T-helper 1 cell treated with Interleukin-12 subunit alpha and Interleukin-12 subunit beta and Interleukin-4 antibody, amounts not matched to agents 30 μg/mL and 1 μg/mL, for 36 hours (primary cell): ENCODE data around the gene NBEAL2.

Experiments
- H3K27ac Mint-ChIP-seq: one replicate; pipeline ENCODE4 v1.8.0; 2021; ENCODE audit warnings: mild to moderate bottlenecking, mixed read lengths
- H3K27me3 Mint-ChIP-seq: one replicate; pipeline ENCODE4 v1.8.0; 2021; ENCODE audit warnings: low read depth, mixed read lengths
- H3K36me3 Mint-ChIP-seq: one replicate; pipeline ENCODE4 v1.8.0; 2021; ENCODE audit warnings: low read depth, mixed read lengths
- H3K4me1 Mint-ChIP-seq: one replicate; pipeline ENCODE4 v1.8.0; 2021; ENCODE audit warnings: low read depth, mixed read lengths
- H3K4me3 Mint-ChIP-seq: one replicate; pipeline ENCODE4 v1.8.0; 2021; ENCODE audit warnings: mild to moderate bottlenecking, moderate library complexity, mixed read lengths
- H3K9me3 Mint-ChIP-seq: one replicate; pipeline ENCODE4 v1.8.0; 2021; ENCODE audit warnings: mixed read lengths

The NBEAL2 gene

DNA sequence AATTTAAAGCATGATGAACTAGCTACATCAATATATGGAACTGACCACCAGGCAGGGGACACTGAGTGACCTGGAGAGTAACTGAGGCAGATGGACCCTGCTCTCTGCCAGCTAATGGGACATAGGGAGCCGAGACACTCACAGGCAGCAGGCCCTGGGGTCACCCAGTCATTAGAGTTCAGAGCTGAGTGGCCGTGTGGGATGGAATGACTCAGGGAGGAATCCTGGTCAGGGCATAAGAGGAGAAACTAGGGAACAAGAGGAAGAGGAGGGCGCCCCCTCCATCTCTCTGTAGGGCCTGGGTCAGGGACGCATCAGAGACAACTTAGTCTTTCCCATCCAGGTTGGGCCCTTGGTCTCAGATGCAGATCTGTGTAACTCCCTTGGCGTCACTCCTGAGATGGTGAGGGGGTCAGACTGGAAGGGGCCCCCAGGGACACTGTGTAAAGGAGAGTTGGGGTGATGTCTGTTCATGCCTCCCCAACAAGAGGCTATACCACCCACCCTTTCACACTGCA, 42.7 kb upstream of the NBEAL2 start:
- H3K27ac Mint-ChIP-seq = peak overlapping the region; percentile 31

DNA sequence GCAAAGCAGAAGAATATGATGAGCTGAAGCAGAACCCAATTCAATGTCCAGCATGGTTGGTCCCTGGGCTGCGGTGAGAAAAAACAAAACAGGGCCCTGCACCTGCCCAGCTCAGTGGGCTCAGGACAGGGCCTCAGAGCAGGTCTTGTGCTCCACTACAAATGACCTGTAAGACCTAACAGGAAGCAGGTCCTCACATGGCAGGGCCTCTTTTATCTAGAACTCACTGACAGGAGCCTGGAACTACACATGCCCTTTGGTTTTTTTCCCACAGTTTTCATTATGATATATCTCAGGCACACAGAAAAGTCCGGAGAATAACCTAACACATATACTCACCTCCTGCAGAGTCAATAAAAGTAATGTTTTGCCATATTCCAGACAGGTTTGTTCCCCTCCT, 41.3 kb upstream of the NBEAL2 start:
- Mint-ChIP-seq H3K4me3 (no peak overlapping the region), H3K27me3 (no peaks in the 10 kb centered on the region), H3K9me3 (no peaks in the 10 kb centered on the region), H3K4me1 (peaks cover 26% of the 10 kb centered on the region), H3K27ac (no peak overlapping the region), H3K36me3 (peaks cover 19% of the 10 kb centered on the region)

More for the DNA sequence above, 42.7 kb upstream of the NBEAL2 start:
- Mint-ChIP-seq H3K27me3 (no peaks in the 10 kb centered on the region), H3K9me3 (no peaks in the 10 kb centered on the region), H3K4me3 (no peak overlapping the region), H3K4me1 (peaks cover 27% of the 10 kb centered on the region), H3K36me3 (peaks cover 15% of the 10 kb centered on the region)

DNA sequence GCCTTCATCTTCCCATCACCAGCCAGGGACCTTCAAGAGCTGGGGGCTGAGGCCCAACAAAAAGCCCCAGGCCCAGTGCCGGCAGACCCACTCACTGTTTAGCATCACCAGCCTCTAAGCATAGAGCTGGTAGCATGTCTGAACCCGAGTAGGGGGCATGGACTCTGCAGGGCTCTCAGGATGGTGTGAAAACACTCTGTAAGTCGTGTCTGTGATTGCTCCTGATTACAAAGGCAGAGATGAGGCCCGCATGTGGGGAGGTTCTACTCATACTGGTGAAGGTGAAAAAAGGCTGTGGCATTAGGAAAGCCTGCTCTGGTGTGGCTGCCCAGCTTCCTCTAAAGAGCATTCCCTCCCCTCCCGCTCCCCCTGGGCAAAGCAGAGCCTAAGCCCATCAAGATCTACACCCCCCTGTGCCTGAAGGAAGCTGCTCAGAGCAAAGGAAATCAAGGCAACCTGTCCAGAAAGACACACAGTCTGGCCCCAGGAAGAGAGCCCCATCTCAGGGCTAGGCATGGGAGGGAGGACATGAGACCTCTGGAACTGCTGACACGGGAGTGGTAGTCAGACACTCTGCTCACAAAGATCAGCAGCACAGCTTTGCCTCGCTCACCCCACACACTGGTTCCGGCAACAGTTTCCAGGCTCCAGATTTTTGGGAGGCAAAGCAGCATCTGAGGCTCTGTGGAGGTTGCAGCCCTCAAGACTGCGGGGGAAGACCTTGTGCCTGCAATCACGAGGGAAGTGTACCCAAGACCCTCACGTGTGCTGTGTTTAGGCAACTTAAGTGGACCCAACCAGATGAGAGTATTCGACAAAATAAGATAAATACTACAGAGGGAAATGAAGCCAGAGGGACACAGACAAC, 39.7 kb upstream of the NBEAL2 start:
- Mint-ChIP-seq H3K9me3 (no peaks in the 10 kb centered on the region), H3K36me3 (peaks cover 22% of the 10 kb centered on the region), H3K4me1 (peaks cover 33% of the 10 kb centered on the region), H3K27me3 (no peaks in the 10 kb centered on the region), H3K27ac (no peak overlapping the region), H3K4me3 (no peak overlapping the region)

DNA sequence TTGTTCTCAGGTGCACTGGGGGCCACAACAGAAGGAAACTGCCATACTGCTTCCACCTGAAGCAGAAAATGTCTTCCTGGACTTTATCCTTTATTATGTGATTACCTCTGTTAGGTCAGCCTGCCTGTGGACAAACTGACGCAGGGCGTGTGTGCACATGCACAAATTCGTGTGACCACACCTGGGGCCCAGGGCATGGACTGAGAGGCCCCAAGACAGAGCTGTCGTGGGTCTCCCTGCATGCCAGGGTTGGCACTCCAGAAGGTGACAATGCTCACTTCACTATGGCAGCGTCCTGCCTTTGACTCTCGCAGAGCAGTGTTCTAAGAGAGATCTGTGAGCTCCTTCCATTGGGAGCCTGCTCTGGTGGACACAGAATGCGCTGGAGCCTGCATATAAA, 37.4 kb upstream of the NBEAL2 start:
- Mint-ChIP-seq H3K4me1 (peaks cover 55% of the 10 kb centered on the region), H3K27ac (no peak overlapping the region), H3K9me3 (no peaks in the 10 kb centered on the region), H3K4me3 (no peak overlapping the region), H3K27me3 (no peaks in the 10 kb centered on the region), H3K36me3 (peaks cover 32% of the 10 kb centered on the region)

DNA sequence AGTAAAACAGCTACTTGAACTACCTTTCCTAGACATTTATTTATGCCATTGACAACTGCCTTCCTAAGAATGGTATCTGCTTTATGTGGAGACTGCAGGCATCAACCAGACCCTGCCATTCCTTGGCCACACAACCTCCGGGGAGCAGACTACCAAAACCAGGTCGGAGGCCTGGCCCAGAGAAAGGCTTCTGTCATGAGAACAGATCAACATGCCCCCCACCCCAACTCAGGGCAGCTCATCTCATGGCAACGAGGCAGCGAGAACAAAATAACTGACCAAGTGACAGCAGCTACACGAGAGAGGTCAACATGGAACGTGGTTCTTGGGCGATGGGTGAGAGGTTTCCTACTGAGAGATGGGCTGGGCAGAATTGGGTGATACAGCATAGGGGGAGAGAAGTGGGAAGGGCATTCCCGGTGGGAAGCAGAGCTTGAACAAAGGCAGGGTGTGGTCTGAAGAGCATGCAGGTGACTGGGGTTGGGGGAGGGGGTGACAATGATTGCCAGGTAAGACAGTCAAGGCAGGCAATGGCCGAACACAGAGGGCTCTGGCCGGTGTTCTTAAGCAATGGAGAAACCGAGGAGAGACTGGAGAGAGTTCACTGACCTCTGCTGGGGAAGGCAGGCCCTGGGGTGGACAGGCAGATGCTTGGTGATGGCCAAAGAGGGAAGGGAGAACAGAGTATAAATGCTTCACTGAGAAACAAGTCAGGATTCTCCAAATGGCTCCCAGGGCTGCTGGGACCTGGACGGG, 36.8 kb upstream of the NBEAL2 start:
- H3K4me3 Mint-ChIP-seq = no peak overlapping the region
- no peaks in the 10 kb centered on the region for H3K9me3 Mint-ChIP-seq
- H3K27ac Mint-ChIP-seq = no peak overlapping the region
- H3K4me1 Mint-ChIP-seq = peaks cover 60% of the 10 kb centered on the region
- no peaks in the 10 kb centered on the region for H3K27me3 Mint-ChIP-seq
- peaks cover 37% of the 10 kb centered on the region for H3K36me3 Mint-ChIP-seq

DNA sequence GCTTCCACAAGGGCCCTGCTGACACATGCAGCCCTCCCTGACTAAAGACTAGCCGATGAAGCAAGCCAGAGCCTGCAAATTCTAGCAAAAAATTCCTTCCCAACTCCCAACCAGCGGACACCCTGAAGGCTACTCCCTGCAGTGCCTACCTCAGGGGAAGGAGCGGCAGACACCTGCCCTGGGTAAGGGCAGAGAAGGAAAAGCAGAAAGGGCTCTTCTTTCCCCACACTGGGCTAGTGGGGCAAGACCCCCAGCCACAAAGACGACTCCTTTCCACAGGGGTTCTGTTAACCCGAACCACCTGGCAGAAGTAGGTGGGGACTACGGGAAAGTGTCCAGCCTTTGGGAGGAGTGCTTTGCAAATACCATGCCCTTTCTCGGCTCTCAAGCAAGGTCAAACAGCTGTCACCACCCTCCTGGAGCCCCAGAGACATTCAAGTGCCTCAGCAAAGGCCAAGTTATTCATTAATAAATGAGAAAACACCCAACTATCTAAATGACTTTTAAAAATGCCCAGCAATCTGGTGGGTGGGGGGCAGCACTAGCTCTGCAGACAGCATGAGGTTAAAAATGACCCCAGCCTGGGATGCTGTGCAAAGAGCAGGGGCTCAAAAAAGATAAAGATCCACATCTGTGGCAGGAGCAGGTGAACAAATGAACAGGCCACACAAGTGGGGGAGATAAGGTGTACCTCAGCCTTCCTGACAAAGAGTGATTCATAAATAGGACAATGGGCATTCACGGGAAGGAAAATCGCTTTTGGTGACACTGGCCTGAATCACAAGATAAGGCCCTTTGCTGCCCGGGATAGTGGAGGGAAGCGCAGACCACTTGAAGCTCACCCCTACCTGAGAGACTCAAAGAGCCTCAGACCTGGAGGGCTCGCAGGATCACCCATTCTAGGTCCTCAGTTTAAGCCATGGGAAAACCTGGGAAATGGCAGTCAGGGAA, 36.0 kb upstream of the NBEAL2 start:
- Mint-ChIP-seq H3K4me1 (peaks cover 64% of the 10 kb centered on the region), H3K36me3 (peaks cover 35% of the 10 kb centered on the region), H3K27ac (peak overlapping the region; percentile 15), H3K27me3 (no peaks in the 10 kb centered on the region), H3K4me3 (no peak overlapping the region), H3K9me3 (no peaks in the 10 kb centered on the region)

DNA sequence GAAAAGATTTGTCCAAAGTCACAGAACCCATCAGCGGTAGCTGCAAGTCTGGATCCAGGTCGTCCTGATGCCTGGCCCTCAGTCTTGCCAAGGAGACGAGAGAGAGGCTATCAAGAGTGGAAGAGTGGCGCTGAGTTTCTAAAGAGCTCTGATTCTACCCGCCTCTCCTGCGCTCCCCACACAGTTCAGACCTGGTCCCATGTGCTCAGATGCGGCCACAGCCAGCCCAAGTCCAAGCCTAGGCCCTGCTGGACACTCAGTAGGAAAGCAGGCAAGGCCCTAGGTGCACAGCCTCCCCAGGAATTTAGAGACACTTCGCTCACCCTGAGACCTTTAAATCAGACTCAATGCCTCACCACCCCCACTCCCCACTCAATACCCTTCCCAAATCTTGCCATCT, 35.3 kb upstream of the NBEAL2 start:
- Mint-ChIP-seq H3K9me3 (no peaks in the 10 kb centered on the region), H3K4me3 (no peak overlapping the region), H3K27ac (peak overlapping the region; percentile 68), H3K27me3 (no peaks in the 10 kb centered on the region), H3K36me3 (peaks cover 30% of the 10 kb centered on the region), H3K4me1 (peaks cover 66% of the 10 kb centered on the region)

DNA sequence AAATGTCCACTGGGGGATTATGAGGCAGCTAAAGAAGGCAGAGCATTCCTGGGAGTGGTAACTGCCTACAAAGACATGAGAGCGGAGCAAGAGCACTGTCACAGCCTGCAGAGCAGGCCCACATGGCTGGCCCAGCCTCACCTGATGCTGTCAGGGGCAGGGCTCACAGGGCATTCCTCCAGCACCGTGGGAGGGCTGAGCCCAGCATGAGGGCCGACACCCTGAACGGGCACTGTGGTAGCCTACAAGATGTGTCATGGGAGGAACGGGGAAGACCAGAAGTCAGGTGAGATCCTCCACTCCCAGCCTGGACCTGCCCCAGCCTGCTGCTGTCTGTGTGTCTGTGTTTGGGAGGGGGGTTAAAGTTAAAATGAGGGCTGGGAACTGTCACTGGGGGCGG, 33.0 kb upstream of the NBEAL2 start:
- H3K4me1 Mint-ChIP-seq = peaks cover 75% of the 10 kb centered on the region
- H3K27me3 Mint-ChIP-seq = no peaks in the 10 kb centered on the region
- H3K27ac Mint-ChIP-seq = peak overlapping the region; percentile 80
- H3K4me3 Mint-ChIP-seq = peak overlapping the region; percentile 2
- peaks cover 24% of the 10 kb centered on the region for H3K36me3 Mint-ChIP-seq
- H3K9me3 Mint-ChIP-seq = no peaks in the 10 kb centered on the region

DNA sequence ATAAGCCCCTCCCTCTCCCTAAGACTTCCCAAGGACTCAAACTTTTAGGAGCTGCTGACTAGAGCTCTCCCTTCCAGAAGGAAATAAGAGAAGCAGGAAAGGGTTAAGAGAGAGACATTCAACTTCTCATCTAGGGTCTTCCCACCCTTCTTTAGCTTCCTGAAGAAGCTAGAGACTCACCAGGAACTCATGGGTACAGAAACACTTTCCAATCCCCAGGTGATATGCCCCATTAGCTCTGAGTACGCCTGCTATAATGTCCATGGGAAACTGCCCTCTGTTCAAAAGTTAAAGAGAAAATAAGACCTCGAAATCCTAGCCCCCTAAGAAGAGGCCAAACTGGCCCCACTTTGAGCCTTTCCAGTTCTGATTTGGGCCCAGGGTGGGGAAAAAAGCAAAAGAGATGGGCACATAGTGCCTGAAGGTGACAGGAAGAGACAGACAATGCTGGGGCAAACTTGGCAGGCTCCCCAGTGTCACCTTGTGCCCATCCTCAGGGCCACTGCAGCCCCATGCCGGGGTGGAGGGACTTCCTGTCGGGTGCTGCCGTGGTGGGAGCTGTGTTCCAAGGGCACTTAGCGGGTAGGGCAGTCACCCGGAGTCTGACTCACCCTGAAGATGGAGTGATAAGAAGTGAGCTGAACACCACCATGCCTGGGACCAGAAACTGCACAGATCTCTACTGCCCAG, 32.5 kb upstream of the NBEAL2 start:
- Mint-ChIP-seq H3K27me3 (no peaks in the 10 kb centered on the region), H3K4me1 (peaks cover 77% of the 10 kb centered on the region), H3K27ac (peak overlapping the region; percentile 95), H3K36me3 (peaks cover 27% of the 10 kb centered on the region), H3K9me3 (no peaks in the 10 kb centered on the region), H3K4me3 (peak overlapping the region; percentile 72)

DNA sequence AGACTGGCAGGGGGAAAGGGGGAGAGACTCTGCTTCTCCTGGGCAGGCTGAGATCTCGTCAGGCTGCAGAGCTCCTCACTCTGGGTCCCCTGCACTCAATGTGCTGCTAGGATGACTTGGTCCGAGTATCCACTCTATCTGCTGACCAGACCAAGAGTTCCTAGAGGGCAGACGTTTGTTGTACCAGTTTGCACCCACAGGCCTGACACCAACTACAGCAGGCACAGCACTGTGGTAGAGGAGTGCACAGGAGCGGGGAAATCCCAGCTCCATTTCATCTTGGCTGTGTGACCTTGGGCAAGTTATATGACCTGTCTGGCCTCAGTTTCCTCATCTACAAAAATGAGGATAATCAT, 31.9 kb upstream of the NBEAL2 start:
- peaks cover 26% of the 10 kb centered on the region for H3K36me3 Mint-ChIP-seq
- H3K27me3 Mint-ChIP-seq = no peaks in the 10 kb centered on the region
- H3K4me3 Mint-ChIP-seq = peak overlapping the region; percentile 72
- peak overlapping the region; percentile 95 for H3K27ac Mint-ChIP-seq
- H3K4me1 Mint-ChIP-seq = peaks cover 79% of the 10 kb centered on the region
- no peaks in the 10 kb centered on the region for H3K9me3 Mint-ChIP-seq

DNA sequence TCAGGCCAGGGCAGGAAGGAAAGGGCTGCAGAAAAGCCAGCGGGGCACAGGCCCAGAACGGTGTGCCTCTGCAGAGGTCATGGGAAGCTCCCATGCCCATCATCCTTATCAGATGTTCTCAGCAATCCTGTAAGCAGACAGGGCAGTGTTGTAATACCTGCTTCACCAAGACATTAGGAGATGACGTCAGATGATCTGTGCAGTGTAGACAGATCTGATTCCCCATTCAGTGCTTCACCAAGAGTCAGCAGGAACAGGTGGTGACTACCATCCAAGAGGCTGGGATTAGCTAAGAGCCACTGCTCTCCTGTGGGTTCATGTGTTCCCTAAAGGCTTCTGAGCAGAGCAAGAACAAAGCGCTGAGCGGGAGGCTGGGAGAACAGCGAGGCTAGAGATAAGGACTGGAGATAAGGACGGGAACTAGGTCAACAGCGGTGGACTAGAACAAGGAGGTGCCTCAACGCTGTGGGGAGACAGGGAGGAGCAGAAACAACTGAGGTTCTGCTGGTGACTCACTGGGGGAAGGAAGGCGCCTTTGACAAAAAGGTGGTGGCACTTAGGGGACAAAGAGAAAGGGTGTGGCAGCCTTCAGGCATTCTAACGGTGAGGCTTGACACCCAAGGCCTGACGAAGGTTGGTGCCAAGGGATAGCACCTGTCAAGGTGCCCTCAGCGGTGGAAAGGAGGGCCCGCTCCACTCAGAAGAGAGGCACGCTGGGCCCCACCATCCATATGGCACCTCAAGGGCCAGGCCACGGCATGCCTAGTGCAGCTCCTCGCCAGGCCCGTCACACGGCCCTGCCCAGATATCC, 31.3 kb upstream of the NBEAL2 start:
- peaks cover 24% of the 10 kb centered on the region for H3K36me3 Mint-ChIP-seq
- H3K4me1 Mint-ChIP-seq = peaks cover 81% of the 10 kb centered on the region
- H3K9me3 Mint-ChIP-seq = no peaks in the 10 kb centered on the region
- H3K27me3 Mint-ChIP-seq = no peaks in the 10 kb centered on the region
- H3K27ac Mint-ChIP-seq = peak overlapping the region; percentile 95
- peak overlapping the region; percentile 72 for H3K4me3 Mint-ChIP-seq

DNA sequence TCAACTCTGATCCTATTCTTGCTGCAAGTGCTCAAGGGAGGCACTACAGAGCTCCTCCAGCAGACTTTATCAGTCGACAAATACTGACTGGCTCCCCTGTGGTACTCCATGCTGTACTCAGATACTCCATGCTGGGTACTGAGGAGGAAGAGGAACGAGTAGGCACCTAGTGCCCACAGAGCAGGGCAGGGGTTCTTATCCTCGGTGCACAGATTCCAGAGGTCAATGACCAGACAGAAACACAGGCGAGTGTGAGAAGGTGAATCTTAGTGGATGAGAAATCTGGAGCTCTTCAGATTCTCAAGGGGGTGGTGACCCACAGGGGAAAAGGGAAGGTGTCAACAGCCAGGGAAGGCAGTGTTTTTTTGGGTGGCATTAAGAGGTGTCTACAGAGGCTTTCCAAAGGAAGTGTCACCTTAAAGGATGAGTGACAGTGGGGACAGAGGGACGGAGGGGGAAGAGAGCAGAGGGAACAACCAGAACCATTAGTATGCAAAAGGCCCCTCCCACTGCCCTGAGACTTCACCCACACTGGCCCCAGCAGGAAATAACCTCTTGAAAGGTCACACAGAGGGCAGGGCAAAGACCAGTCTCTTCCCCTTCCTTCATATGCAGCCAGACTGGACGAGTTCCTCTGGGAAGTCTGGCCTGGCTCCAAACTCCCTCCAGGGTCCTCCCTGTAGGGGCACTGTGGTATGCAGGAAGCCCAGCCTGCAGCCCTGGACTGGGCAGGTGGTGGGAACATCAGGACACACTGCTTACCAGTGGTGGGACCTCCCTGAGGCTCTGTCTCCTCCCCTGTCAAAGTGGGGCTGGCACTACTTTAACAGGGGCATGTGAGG, 30.4 kb upstream of the NBEAL2 start:
- Mint-ChIP-seq H3K27me3 (no peaks in the 10 kb centered on the region), H3K27ac (peak overlapping the region; percentile 95), H3K4me3 (peak overlapping the region; percentile 72), H3K9me3 (no peaks in the 10 kb centered on the region), H3K36me3 (peaks cover 24% of the 10 kb centered on the region), H3K4me1 (peaks cover 85% of the 10 kb centered on the region)
